HG02610 (cell line): ENCODE measurements around the gene RHBDF1.
"Not testable (repeated sequence)": the region's sequence is repeated elsewhere in the genome, so short reads cannot be mapped to it uniquely, and the experiment has no call there.

Source experiments
- ATAC-seq: cut with Tn5 transposase; IDR thresholded peaks from one replicate; pipeline ENCODE4 v1.9.1; 2021; ENCODE audit warnings: mild to moderate bottlenecking, moderate library complexity; ENCODE audit not compliant: unreplicated experiment

The RHBDF1 gene

GRCh38 chr16:37511-37910, 34.9 kb downstream of the RHBDF1 start:
- no peak for ATAC-seq

- no peak for ATAC-seq
Measured at GRCh38 chr16:36336-36984, 36.0 kb downstream of the RHBDF1 start.

GRCh38 chr16:35678-36305, 36.6 kb downstream of the RHBDF1 start:
- ATAC-seq, result no peak

- ATAC-seq, result no peak
Measured at GRCh38 chr16:35011-35677, 37.3 kb downstream of the RHBDF1 start.

GRCh38 chr16:34648-34987, 37.8 kb downstream of the RHBDF1 start:
- no peak for ATAC-seq

GRCh38 chr16:33877-34647, 38.4 kb downstream of the RHBDF1 start:
- ATAC-seq, result no peak

- not testable (repeated sequence) for ATAC-seq
Measured at GRCh38 chr16:33154-33876, 39.1 kb downstream of the RHBDF1 start.

- not testable (repeated sequence) for ATAC-seq
Measured at GRCh38 chr16:30627-31026, 41.8 kb downstream of the RHBDF1 start.

GRCh38 chr16:25926-26348, 46.5 kb downstream of the RHBDF1 start:
- ATAC-seq, result peak; percentile 77

GRCh38 chr16:24151-24550, 48.3 kb downstream of the RHBDF1 start:
- not testable (repeated sequence) for ATAC-seq

- ATAC-seq, result not testable (repeated sequence)
Measured at GRCh38 chr16:20886-21285, 51.5 kb downstream of the RHBDF1 start.

- ATAC-seq, result not testable (repeated sequence)
Measured at GRCh38 chr16:17062-17765, 55.2 kb downstream of the RHBDF1 start.

- not testable (repeated sequence) for ATAC-seq
Measured at GRCh38 chr16:10772-11171, 61.7 kb downstream of the RHBDF1 start.

GRCh38 chr16:9903-10665, 62.3 kb downstream of the RHBDF1 start:
- no peak for ATAC-seq
